22Rv1 (cell line): Measurements from ENCODE around the gene LRBA.
"Not testable (repeated sequence)": the region's sequence is repeated elsewhere in the genome, so short reads cannot be mapped to it uniquely, and the experiment has no call there.

ENCODE experiments used
- H3K27ac ChIP-seq: fragments of 450-650 bp; 2 replicates; pipeline ENCODE4 v1.5.1; 2017
- ZFX ChIP-seq: fragments of 450-650 bp; IDR thresholded peaks from 2 replicates; pipeline ENCODE4 v1.6.1; 2017; ENCODE audit warnings: antibody characterized with exemption, borderline replicate concordance
- TF ChIP-seq, protein P1 (sequence below): fragments of 450-650 bp; IDR thresholded peaks from 2 replicates; pipeline ENCODE4 v1.5.1; 2017; ENCODE audit warnings: mild to moderate bottlenecking

LRBA gene

DNA sequence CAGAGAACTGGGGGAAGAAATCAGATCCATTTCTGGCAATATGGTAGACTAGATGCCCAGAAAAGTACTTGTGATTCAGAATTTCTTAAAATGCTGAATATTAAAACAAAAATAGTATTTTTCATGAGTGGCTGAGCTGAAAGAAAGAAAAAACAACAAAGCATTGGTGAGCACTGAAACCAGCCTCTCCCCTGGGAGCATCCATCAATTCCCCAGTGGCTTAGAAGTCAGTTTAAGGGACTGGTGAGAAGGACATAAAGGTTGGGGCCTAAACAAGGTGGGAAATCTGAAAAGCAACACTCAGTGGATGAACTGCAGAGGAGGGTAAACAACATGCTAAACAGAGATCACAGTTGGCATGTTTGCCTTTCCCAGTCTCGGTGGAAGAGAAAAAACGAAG is 20.4 kb downstream of the LRBA start:
- H3K27ac ChIP-seq: no peak overlapping the region
- no peak for TF ChIP-seq ZFX
- TF ChIP-seq, protein P1, sequence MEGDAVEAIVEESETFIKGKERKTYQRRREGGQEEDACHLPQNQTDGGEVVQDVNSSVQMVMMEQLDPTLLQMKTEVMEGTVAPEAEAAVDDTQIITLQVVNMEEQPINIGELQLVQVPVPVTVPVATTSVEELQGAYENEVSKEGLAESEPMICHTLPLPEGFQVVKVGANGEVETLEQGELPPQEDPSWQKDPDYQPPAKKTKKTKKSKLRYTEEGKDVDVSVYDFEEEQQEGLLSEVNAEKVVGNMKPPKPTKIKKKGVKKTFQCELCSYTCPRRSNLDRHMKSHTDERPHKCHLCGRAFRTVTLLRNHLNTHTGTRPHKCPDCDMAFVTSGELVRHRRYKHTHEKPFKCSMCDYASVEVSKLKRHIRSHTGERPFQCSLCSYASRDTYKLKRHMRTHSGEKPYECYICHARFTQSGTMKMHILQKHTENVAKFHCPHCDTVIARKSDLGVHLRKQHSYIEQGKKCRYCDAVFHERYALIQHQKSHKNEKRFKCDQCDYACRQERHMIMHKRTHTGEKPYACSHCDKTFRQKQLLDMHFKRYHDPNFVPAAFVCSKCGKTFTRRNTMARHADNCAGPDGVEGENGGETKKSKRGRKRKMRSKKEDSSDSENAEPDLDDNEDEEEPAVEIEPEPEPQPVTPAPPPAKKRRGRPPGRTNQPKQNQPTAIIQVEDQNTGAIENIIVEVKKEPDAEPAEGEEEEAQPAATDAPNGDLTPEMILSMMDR: no peak

DNA sequence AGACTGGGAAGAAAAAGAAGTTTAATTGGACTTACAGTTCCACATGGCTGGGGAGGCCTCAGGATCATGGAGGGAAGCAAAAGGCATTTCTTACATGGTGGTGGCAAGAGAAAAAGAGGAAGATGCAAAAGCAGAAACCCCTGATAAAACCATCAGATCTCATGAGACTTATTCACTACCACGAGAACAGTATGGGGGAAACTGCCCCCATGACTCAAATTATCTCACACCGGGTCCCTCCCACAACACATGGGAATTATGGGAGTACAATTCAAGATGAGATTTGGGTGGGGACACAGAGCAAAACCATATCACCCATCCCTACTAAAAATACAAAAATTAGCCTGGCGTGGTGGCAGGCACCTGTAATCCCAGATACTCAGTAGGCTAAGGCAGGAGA is 21.5 kb downstream of the LRBA start:
- not testable (repeated sequence) for H3K27ac ChIP-seq

DNA sequence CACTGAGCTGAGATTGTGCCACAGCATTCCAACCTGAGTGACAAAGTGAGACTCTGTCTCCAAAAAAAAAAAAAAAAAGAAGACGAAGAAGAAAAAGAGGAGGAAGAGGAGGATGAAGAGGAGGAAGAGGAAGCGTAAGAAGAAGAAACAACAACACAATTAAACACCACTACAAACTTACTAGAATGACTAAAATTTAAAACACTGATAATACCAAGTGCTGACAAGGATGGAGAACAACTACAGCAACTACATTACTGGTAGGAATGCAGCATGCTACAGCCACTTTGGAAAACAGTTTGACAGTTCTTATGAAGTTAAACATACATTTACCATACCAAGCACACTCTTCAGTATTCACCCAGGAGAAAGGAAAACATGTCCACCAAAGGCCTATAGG is 24.1 kb downstream of the LRBA start:
- H3K27ac ChIP-seq: no peak overlapping the region

DNA sequence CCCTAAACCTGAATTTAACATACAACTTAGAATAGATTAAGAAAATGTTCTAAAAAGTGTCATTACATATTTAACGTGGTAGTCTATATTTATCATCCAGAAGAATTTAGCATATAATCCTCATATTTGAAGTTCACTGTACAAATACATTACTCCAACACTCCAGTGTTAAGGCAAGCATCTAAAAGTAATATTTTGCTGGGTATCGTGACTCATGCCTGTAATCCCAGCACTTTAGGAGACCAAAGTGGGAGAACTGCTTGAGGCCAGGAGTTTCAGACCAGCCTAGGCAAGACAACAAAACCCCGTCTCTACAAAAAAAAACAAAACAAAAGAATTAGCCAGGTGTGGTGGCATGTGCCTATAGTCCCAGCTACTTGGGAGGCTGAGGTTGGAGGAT is 24.8 kb downstream of the LRBA start:
- TF ChIP-seq ZFX: no peak
- TF ChIP-seq, protein P1: no peak

More for the DNA sequence above, 24.1 kb downstream of the LRBA start:
- TF ChIP-seq, protein P1: no peak
- no peak for TF ChIP-seq ZFX

DNA sequence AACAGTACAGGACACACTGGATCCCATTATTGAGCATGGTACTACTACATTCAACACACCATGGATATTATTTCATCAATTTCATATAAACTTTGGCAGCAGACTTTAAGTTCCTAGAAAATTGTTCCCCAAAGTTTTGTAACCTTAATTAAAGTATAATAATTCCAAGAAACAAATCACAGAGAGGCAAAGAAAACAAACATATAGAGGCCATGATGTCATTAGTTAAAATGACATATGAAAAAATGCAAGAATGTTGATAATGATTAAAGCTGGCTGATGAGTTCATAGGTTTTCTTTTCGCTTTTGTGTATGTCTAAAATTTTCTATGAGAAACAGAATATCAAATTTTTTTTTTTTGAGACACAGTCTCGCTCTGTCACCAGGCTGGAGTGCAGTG is 26.8 kb downstream of the LRBA start:
- no peak overlapping the region for H3K27ac ChIP-seq
- no peak for TF ChIP-seq ZFX
- TF ChIP-seq, protein P1: no peak

More for the DNA sequence above, 24.8 kb downstream of the LRBA start:
- no peak overlapping the region for H3K27ac ChIP-seq

DNA sequence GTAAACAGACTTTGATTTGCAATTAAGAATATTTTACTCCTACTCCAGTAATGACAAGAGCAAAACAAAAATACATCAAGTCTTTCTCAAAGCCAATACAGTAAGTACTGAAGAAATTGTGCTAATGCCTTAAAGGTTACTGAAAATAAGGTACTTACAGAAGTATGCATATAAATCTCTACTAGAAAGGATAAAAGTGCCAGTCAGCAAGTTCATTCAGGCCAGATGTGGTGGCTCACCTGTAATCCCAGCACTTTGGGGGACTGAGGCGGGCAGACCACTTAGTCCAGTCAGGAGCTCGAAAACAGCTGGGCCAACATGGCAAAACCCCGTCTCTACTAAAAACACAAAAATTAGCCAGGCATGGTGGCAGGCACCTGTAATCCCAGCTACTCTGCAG is 27.9 kb downstream of the LRBA start:
- no peak overlapping the region for H3K27ac ChIP-seq
- TF ChIP-seq, protein P1: no peak
- no peak for TF ChIP-seq ZFX

DNA sequence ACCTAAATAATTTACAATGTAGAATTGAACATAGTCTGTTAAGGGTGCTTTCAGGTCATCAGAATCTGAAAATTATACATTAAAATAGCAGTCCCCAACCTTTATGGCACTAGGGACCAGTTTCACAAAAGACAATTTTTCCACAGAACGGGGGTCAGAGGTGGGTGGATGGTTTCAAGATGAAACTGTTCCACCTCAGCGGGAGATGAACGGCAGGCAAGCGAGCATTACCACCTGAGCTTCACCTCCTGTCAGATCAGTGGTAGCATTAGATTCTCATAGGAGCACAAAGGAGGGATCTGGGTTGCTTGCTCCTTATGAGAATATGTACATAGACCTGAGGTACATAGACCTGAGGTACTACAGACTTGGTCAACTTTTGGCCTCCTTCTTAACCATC is 29.0 kb downstream of the LRBA start:
- TF ChIP-seq, protein P1: no peak
- no peak for TF ChIP-seq ZFX
- no peak overlapping the region for H3K27ac ChIP-seq

DNA sequence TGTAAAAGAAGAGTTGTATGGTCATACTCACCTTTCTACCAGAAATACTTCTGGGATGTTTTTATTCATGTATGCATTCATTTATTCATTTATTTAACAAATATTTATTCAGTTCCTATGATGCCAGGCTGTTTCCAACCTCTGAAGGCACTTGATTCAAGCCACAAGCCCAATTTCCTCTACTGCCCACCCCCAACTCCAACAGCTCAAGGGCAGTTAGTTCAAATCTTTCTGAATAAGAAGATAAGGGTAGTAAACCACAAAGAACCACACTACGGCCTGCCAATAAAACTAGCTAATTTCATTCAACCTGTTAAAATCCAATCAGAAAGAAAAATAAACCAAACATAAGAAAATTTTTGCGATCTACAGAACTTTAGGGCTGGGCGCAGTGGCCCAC is 31.2 kb downstream of the LRBA start:
- H3K27ac ChIP-seq: no peak overlapping the region
- TF ChIP-seq, protein P1: no peak
- no peak for TF ChIP-seq ZFX
